K562 (cell line): ENCODE data around the gene ERVH48-1. TPM values are rescaled to one million over a fixed set of nuclear protein-coding genes. Genes with fewer than 3 reads are reported as not detected.
A peak's percentile ranks its signal among the peaks of the same experiment; 100 is the strongest.

Experiments used
- ATAC-seq: fragments of 200-7000 bp; cut with Tn5 transposase; 3 replicates; pipeline ENCODE4 v1.9.1; 2020; ENCODE audit warnings: moderate library complexity
- BruUV-seq: library from RNA; stranded (reverse); fragments of 400-500 nt; replicated peaks from 2 replicates; lab custom pipeline; 2021; lab: Mats Ljungman, UMichigan
- CTCF ChIA-PET: fragments of 300-600 bp; formaldehyde crosslinking; extraction: SDS; loops from one replicate; lab custom pipeline; 2021; ENCODE audit warnings: low intra/inter-chr PET ratio; lab: Yijun Ruan, JAX
- POLR2A ChIA-PET: fragments of 300-600, 350-650 bp; sonication (Branson Sonifier 250); formaldehyde crosslinking; extraction: SDS; loops from one replicate; lab custom pipeline; 2021; ENCODE audit warnings: antibody characterized with exemption, inconsistent platforms; lab: Yijun Ruan, JAX
- DNase-seq, 4 experiments: peaks; one replicate each; pipeline versions ENCODE4 v3.0.0 to v3.0.0-alpha.2; 2011 to 2018; ENCODE audit warnings: low spot score in 3 of 4, mixed read lengths in 3 of 4; ENCODE audit errors: extremely low read depth in 1 of 4
- FAIRE-seq: peaks from 2 replicates; lab custom pipeline; 2011; peaks lifted over from hg19 to GRCh38; lab: Jason Lieb, UNC
- H2AFZ ChIP-seq: 2 replicates; pipeline ENCODE4 v1.6.0; 2011; ENCODE audit warnings: low read depth, low read length, control low read depth, inconsistent platforms
- H3K27ac ChIP-seq: fragments of 200-600 bp; 3 replicates; pipeline ENCODE4 v1.8.0; 2011; ENCODE audit warnings: low read depth, mild to moderate bottlenecking, control low read depth, inconsistent platforms, low read length, moderate library complexity, mixed read lengths; ENCODE audit errors: extremely low read depth
- H3K27me3 ChIP-seq, 2 experiments: fragments of 300-600 bp in 1 of 2; 2 replicates in 1 of 2; 3 replicates in 1 of 2; pipeline versions ENCODE4 v1.6.0 to v1.8.0; 2011; ENCODE audit warnings: inconsistent platforms in 2 of 2, low read length in 2 of 2, mild to moderate bottlenecking in 1 of 2, mixed read lengths in 1 of 2, moderate library complexity in 1 of 2; ENCODE audit not compliant: control insufficient read depth in 2 of 2, insufficient read depth in 2 of 2
- H3K36me3 ChIP-seq: fragments of 300-600 bp; 3 replicates; pipeline ENCODE4 v1.8.0; 2011; ENCODE audit warnings: mild to moderate bottlenecking, low read length, inconsistent platforms; ENCODE audit not compliant: control insufficient read depth, insufficient read depth
- H3K4me1 ChIP-seq, 2 experiments: fragments of 200-600 bp in 1 of 2; replicated peaks in 1 of 2; 2 replicates in 1 of 2; 3 replicates in 1 of 2; pipeline versions ENCODE4 v1.5.1 to v1.8.0; 2011; ENCODE audit warnings: inconsistent platforms in 2 of 2, low read length in 2 of 2, mild to moderate bottlenecking in 1 of 2, mixed read lengths in 1 of 2, moderate library complexity in 1 of 2; ENCODE audit not compliant: control insufficient read depth in 2 of 2, insufficient read depth in 2 of 2
- H3K4me2 ChIP-seq: 2 replicates; pipeline ENCODE4 v1.6.1; 2011; ENCODE audit warnings: low read length, control low read depth, inconsistent platforms, mixed read lengths; ENCODE audit not compliant: insufficient read depth
- H3K4me3 ChIP-seq: fragments of 200-600 bp; sonication (generic), shearing (Covaris generic); 2 replicates; pipeline ENCODE4 v1.5.1; 2016; ENCODE audit warnings: control low read depth, inconsistent platforms
- H3K79me2 ChIP-seq: fragments of 200-600 bp; 3 replicates; pipeline ENCODE4 v1.8.0; 2011; ENCODE audit warnings: low read length, inconsistent platforms; ENCODE audit not compliant: control insufficient read depth, insufficient read depth
- H3K9ac ChIP-seq, 2 experiments: 2 replicates each; pipeline versions ENCODE4 v1.6.0 to v1.6.1; 2011; ENCODE audit warnings: low read depth in 2 of 2, low read length in 2 of 2, control low read depth in 1 of 2, inconsistent platforms in 1 of 2, mild to moderate bottlenecking in 1 of 2, mixed read lengths in 1 of 2; ENCODE audit not compliant: insufficient read depth in 1 of 2
- H3K9me1 ChIP-seq: one replicate; pipeline ENCODE4 v1.6.0; 2011; ENCODE audit warnings: inconsistent platforms, mild to moderate bottlenecking, low read length, moderate library complexity; ENCODE audit not compliant: control insufficient read depth, insufficient read depth
- H3K9me3 ChIP-seq: replicated peaks from 2 replicates; pipeline ENCODE4 v1.5.1; 2011; ENCODE audit warnings: low read depth, low read length, inconsistent platforms; ENCODE audit not compliant: control insufficient read depth, insufficient read depth
- H4K20me1 ChIP-seq: replicated peaks from 2 replicates; pipeline ENCODE4 v1.6.1; 2011; ENCODE audit warnings: low read length, inconsistent platforms, mixed read lengths; ENCODE audit not compliant: control insufficient read depth, insufficient read depth
- CXXC5 ChIP-seq: fragments of 250-450 bp; sonication (Bioruptor Pico); IDR thresholded peaks from 2 replicates; pipeline ENCODE4 v1.8.0; 2022; ENCODE audit warnings: inconsistent platforms, mild to moderate bottlenecking, moderate library complexity
- ERF ChIP-seq: fragments of 450-650 bp; formaldehyde crosslinking; IDR thresholded peaks from 2 replicates; pipeline ENCODE4 v1.4.0; 2020; ENCODE audit warnings: mild to moderate bottlenecking, mixed read lengths
- HLTF ChIP-seq: fragments of 450-650 bp; IDR thresholded peaks from 2 replicates; pipeline ENCODE4 v1.6.1; 2016
- HNRNPL ChIP-seq: fragments of 200-400 bp; formaldehyde crosslinking; IDR thresholded peaks from 2 replicates; pipeline ENCODE4 v1.6.1; 2017; ENCODE audit warnings: low read depth, mild to moderate bottlenecking, low read length
- JUNB ChIP-seq: fragments of 450-650 bp; formaldehyde crosslinking; conservative IDR thresholded peaks from 2 replicates; pipeline ENCODE4 v1.4.0; 2020; ENCODE audit warnings: mild to moderate bottlenecking
- NR2F6 ChIP-seq: fragments of 450-650 bp; formaldehyde crosslinking; IDR thresholded peaks from 2 replicates; pipeline ENCODE4 v1.4.0; 2020; ENCODE audit warnings: mild to moderate bottlenecking
- SLC30A9 ChIP-seq: fragments of 250-450 bp; sonication (Bioruptor Pico); IDR thresholded peaks from 2 replicates; pipeline ENCODE4 v1.8.0; 2022; ENCODE audit warnings: mild to moderate bottlenecking, moderate library complexity
- TARDBP ChIP-seq: fragments of 450-650 bp; IDR thresholded peaks from 2 replicates; pipeline ENCODE4 v1.6.1; 2016
- TEAD1 ChIP-seq, 2 experiments: fragments of 450-650 bp in 1 of 2; sonication (generic) in 1 of 2; formaldehyde crosslinking; IDR thresholded peaks; 2 replicates each; pipeline versions ENCODE4 v1.4.0 to v1.8.0; 2020 to 2022; ENCODE audit warnings: mild to moderate bottlenecking in 2 of 2, missing genetic modification reagents in 1 of 2
- ZNF175 ChIP-seq: fragments of 200-800 bp; sonication (Bioruptor generic); IDR thresholded peaks from 2 replicates; pipeline ENCODE4 v1.6.1; 2016; ENCODE audit warnings: low read depth, mild to moderate bottlenecking, missing genetic modification characterization, missing compliant biosample characterization
- ZNF699 ChIP-seq: fragments of 250-450 bp; sonication (Bioruptor Pico); IDR thresholded peaks from 2 replicates; pipeline ENCODE4 v1.8.0; 2021; ENCODE audit warnings: mild to moderate bottlenecking, moderate library complexity; ENCODE audit not compliant: insufficient replicate concordance
- ZZZ3 ChIP-seq: fragments of 450-650 bp; IDR thresholded peaks from 2 replicates; pipeline ENCODE4 v1.6.1; 2016; ENCODE audit warnings: antibody characterized with exemption, mild to moderate bottlenecking, moderate library complexity
- WGBS: fragments of 100-300 bp; shearing (Covaris generic); methylation state at CpG from one replicate; pipeline ENCODE4 v1.1.6; 2016; ENCODE audit warnings: low coverage, mixed read lengths; ENCODE audit not compliant: insufficient coverage; ENCODE audit errors: missing lambda C conversion rate; 5-methylcytosine and 5-hydroxymethylcytosine counted together
- in situ Hi-C: fragments of 300-500 bp; cut with MboI; formaldehyde crosslinking; loops from 4 replicates; pipeline ENCODE4 v1.15.0; 2018; ENCODE audit warnings: inconsistent platforms, mixed read lengths
- intact Hi-C: fragments of 100-400 bp; cut with micrococcal nuclease; formaldehyde crosslinking; loops from 2 replicates; pipeline ENCODE4 v1.14.2; 2022
- polyA plus RNA-seq, 8 experiments: library from polyadenylated mRNA; depleted of rRNA in 4 of 8; stranded (reverse) in 5 of 8; unstranded in 3 of 8; fragments of >200 nt; fragmentation: Nextera tagmentation in 2 of 8; fragmentation: Illumina TruSeq in 1 of 8; extraction: Ambion mirVana in 2 of 8; extraction: Trizol in 1 of 8; gene quantifications; 2 replicates each; pipeline versions ENCODE4 v1.2.1 to v1.2.3, GENCODE V29; 2011 to 2014; ENCODE audit warnings: inconsistent platforms in 1 of 8, missing spikeins in 1 of 8
- total RNA-seq, 7 experiments: library from RNA; depleted of rRNA in 6 of 7; stranded (reverse); fragments of >200 nt in 6 of 7; fragmentation: Illumina TruSeq in 2 of 7; extraction: Trizol in 2 of 7; gene quantifications; 2 replicates each; pipeline versions ENCODE4 v1.2.1 to v1.2.3, GENCODE V29; 2011 to 2021; ENCODE audit warnings: low replicate concordance in 1 of 7
- TF ChIP-seq, protein P1 (sequence below), 2 experiments: IDR thresholded peaks in 1 of 2; conservative IDR thresholded peaks in 1 of 2; 2 replicates each; pipeline ENCODE4 v1.6.1; 2016; ENCODE audit warnings: low read depth in 2 of 2, mild to moderate bottlenecking in 1 of 2, missing compliant biosample characterization in 1 of 2, missing genetic modification characterization in 1 of 2, moderate library complexity in 1 of 2
- TF ChIP-seq, protein P2 (sequence below): fragments of 250-450 bp; sonication (Bioruptor Pico); IDR thresholded peaks from 2 replicates; pipeline ENCODE4 v1.8.0; 2022; ENCODE audit warnings: inconsistent platforms, mild to moderate bottlenecking, moderate library complexity, borderline replicate concordance
- TF ChIP-seq, protein P3 (sequence below): fragments of 450-650 bp; IDR thresholded peaks from one replicate; pipeline ENCODE4 v1.6.1; 2018; ENCODE audit warnings: mild to moderate bottlenecking, moderate library complexity; ENCODE audit not compliant: partially characterized antibody
- TF ChIP-seq, protein P4 (sequence below): fragments of 450-650 bp; formaldehyde crosslinking; IDR thresholded peaks from 2 replicates; pipeline ENCODE4 v1.4.0; 2022; ENCODE audit warnings: mild to moderate bottlenecking, moderate library complexity

Gene ERVH48-1
- total and polyA plus RNA-seq, 9 of the 15 experiments (the other 6 are each of a cell fraction or from before 2014, with no cell fraction given) = 0.08 to 0.49 (median 0.16) TPM; not detected in 3

DNA sequence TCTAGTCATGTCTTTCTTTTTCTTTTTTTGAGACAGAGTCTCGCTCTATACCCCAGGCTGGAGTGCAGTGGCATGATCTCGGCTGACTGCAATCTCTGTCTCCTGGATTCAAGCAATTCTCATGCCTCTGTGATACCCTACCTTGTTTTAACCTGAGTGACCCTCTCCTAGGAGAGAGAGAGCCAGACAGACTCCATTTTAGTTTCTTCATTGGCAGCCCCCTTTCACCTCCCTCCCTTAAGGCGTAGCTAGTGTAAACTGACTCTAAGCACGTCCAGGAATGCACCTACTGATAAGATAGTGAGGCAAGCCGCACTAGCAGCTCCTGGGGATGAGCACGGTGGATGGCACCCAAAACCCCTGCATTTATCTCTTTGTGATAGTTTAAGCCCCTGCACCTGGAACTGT is 43.8 kb upstream of the ERVH48-1 start:
- Histone ChIP-seq H3K4me3 (no peak overlapping the region), H3K4me2 (no peak overlapping the region), H3K79me2 (peaks cover 6% of the 10 kb centered on the region; the same call in 1 of the 3 replicates), H3K27me3 (no peaks in the 10 kb centered on the region), H3K9me3 (no peaks in the 10 kb centered on the region), H3K9ac (peak overlapping the region in 1 of 2 experiments; percentile 70; a peak in 1 of 4 replicates), H4K20me1 (no peaks in the 10 kb centered on the region), H3K4me1 (peaks cover 35 to 39% of the 10 kb centered on the region in 2 experiments), H3K27ac (no peak overlapping the region), H2AFZ (peak overlapping the region; percentile 49; the same call in 1 of the 2 replicates), H3K36me3 (no peaks in the 10 kb centered on the region), H3K9me1 (no peaks in the 10 kb centered on the region)
- intact Hi-C loops = no loop called here
- CTCF ChIA-PET = no interaction called here
- no TSS peak for BruUV-seq
- POLR2A ChIA-PET = interaction anchor here (0.6 to 1.5 kb wide), 3 partner anchors 11 to 78 kb away, joined by 3 to 7 read pairs (median 4); no protein-coding TSS in a partner anchor
- in situ Hi-C loops = no loop called here
- FAIRE-seq = no peak
- no peak for ATAC-seq
- peak in 3 of 4 experiments; percentile 23 to 54 (median 31) for DNase-seq
- WGBS = 22% methylated on average over 6 of the region's 6 CpGs
- TF ChIP-seq ZNF175 (CRISPR knock-in tag) = no peak
- no peak for TF ChIP-seq HLTF
- TF ChIP-seq, protein P1, sequence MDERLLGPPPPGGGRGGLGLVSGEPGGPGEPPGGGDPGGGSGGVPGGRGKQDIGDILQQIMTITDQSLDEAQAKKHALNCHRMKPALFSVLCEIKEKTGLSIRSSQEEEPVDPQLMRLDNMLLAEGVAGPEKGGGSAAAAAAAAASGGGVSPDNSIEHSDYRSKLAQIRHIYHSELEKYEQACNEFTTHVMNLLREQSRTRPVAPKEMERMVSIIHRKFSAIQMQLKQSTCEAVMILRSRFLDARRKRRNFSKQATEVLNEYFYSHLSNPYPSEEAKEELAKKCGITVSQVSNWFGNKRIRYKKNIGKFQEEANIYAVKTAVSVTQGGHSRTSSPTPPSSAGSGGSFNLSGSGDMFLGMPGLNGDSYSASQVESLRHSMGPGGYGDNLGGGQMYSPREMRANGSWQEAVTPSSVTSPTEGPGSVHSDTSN (CRISPR knock-in tag; IDR thresholded peaks at IDR 0.05; ENCODE audit: low read depth) = no peak
- TF ChIP-seq, protein P1 (tag; conservative IDR thresholded peaks at IDR 0.05; ENCODE audit: low read depth) = 0 out of 2 replicates have a peak, but pooled peaks have one; percentile 24
- TF ChIP-seq HNRNPL = no peak
- peak; percentile 58 for TF ChIP-seq CXXC5 (CRISPR knock-in tag)
- no peak for TF ChIP-seq ZNF699 (CRISPR knock-in tag)
- no peak for TF ChIP-seq SLC30A9
- TF ChIP-seq, protein P2, sequence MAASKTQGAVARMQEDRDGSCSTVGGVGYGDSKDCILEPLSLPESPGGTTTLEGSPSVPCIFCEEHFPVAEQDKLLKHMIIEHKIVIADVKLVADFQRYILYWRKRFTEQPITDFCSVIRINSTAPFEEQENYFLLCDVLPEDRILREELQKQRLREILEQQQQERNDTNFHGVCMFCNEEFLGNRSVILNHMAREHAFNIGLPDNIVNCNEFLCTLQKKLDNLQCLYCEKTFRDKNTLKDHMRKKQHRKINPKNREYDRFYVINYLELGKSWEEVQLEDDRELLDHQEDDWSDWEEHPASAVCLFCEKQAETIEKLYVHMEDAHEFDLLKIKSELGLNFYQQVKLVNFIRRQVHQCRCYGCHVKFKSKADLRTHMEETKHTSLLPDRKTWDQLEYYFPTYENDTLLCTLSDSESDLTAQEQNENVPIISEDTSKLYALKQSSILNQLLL (CRISPR knock-in tag) = no peak
- no peak for TF ChIP-seq ERF
- no peak for TF ChIP-seq NR2F6 (CRISPR knock-in tag)
- TF ChIP-seq, protein P3, sequence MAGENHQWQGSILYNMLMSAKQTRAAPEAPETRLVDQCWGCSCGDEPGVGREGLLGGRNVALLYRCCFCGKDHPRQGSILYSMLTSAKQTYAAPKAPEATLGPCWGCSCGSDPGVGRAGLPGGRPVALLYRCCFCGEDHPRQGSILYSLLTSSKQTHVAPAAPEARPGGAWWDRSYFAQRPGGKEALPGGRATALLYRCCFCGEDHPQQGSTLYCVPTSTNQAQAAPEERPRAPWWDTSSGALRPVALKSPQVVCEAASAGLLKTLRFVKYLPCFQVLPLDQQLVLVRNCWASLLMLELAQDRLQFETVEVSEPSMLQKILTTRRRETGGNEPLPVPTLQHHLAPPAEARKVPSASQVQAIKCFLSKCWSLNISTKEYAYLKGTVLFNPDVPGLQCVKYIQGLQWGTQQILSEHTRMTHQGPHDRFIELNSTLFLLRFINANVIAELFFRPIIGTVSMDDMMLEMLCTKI = no peak
- TF ChIP-seq, protein P4, sequence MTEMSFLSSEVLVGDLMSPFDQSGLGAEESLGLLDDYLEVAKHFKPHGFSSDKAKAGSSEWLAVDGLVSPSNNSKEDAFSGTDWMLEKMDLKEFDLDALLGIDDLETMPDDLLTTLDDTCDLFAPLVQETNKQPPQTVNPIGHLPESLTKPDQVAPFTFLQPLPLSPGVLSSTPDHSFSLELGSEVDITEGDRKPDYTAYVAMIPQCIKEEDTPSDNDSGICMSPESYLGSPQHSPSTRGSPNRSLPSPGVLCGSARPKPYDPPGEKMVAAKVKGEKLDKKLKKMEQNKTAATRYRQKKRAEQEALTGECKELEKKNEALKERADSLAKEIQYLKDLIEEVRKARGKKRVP (CRISPR knock-in tag) = 0 out of 2 replicates have a peak, but pooled peaks have one; percentile 33
- TF ChIP-seq JUNB = no peak
- TF ChIP-seq TARDBP = no peak
- peak; percentile 37 to 83; a peak in 2 of 4 replicates for TF ChIP-seq TEAD1 (CRISPR knock-in tag; IDR thresholded peaks at IDR 0.05)
- no peak for TF ChIP-seq ZZZ3
